Right lobe of liver (tissue), 6 donors: ENCODE data around the gene SEPTIN7. TPM values are rescaled to one million over a fixed set of nuclear protein-coding genes. Genes with fewer than 3 reads are reported as not detected.

Source experiments
- ATAC-seq, 4 donors: fragments of 200-7000 bp; cut with Tn5 transposase; one replicate each; pipeline ENCODE4 v1.9.1; 2020; ENCODE audit warnings: mild to moderate bottlenecking in 4 of 4, moderate library complexity in 4 of 4
- DNase-seq, 3 donors: peaks; one replicate each; pipeline ENCODE4 v3.0.0-alpha.2; 2020
- H3K27ac ChIP-seq, 3 donors: fragments of 200-600 bp; one replicate each; pipeline ENCODE4 v1.8.0; 2022
- H3K27me3 ChIP-seq, 2 donors: fragments of 200-600 bp; one replicate each; pipeline ENCODE4 v1.8.0; 2022
- H3K36me3 ChIP-seq, 4 donors: fragments of 200-600 bp; sonication (generic) in 1 of 4; one replicate each; pipeline versions ENCODE4 v1.5.1 to v1.8.0; 2017 to 2022; ENCODE audit warnings: control low read depth in 1 of 4
- H3K4me1 ChIP-seq, 4 donors: fragments of 200-600 bp; sonication (generic) in 1 of 4; one replicate each; pipeline versions ENCODE4 v1.5.1 to v1.8.0; 2017 to 2022; ENCODE audit warnings: control low read depth in 1 of 4
- H3K4me3 ChIP-seq, 3 donors: fragments of 200-600 bp; one replicate each; pipeline ENCODE4 v1.8.0; 2022
- H3K9me3 ChIP-seq, 4 donors: fragments of 200-600 bp; sonication (generic) in 1 of 4; one replicate each; pipeline versions ENCODE4 v1.5.1 to v1.8.0; 2017 to 2022; ENCODE audit warnings: control low read depth in 1 of 4
- CTCF ChIP-seq, 4 donors: fragments of 200-600 bp in 3 of 4; fragments of 450-650 bp in 1 of 4; IDR thresholded peaks; one replicate each; pipeline versions ENCODE4 v1.5.1 to v1.8.0; 2016 to 2022; ENCODE audit warnings: antibody characterized with exemption in 4 of 4, mild to moderate bottlenecking in 2 of 4
- POLR2A ChIP-seq: fragments of 450-650 bp; IDR thresholded peaks from one replicate; pipeline ENCODE4 v1.6.1; 2017; ENCODE audit warnings: antibody characterized with exemption, mild to moderate bottlenecking
- WGBS: methylation state at CpG from one replicate; pipeline ENCODE4 v1.1.6; 2018; ENCODE audit warnings: low coverage, low lambda C conversion rate; ENCODE audit not compliant: insufficient coverage; ENCODE audit errors: missing lambda C conversion rate; 5-methylcytosine and 5-hydroxymethylcytosine counted together
- intact Hi-C, 2 donors: fragments of 100-400 bp; cut with DNase I; formaldehyde crosslinking; loops; one replicate each; pipeline versions ENCODE4 v1.11.2 to v1.14.1; 2022
- total RNA-seq, 6 experiments: library from RNA; depleted of rRNA in 2 of 6; stranded (reverse); fragments of >200 nt in 2 of 6; fragmentation: NEBNext Ultra II Directional in 3 of 6; extraction: Animal tissue kit (Norgen Biotek cat#: 25700) in 3 of 6; gene quantifications; one replicate each; pipeline versions ENCODE4 v1.1.0 to v1.2.4, GENCODE V29; 2016 to 2023
- donor health status: DM: no; HTN: yes; CAD: no.
- donor health status: DM: no; HTN: no; CAD: no.
- donor health status: DM: no; HTN: no; CAD: no.
- donor health status: DM: no; HTN: yes; CAD: no.
- donor health status: DM: no; HTN: yes; CAD: no.

Gene SEPTIN7
- total RNA-seq, 6 experiments from 2014 or later = 35.2 to 67.7 (median 56.5) TPM

DNA sequence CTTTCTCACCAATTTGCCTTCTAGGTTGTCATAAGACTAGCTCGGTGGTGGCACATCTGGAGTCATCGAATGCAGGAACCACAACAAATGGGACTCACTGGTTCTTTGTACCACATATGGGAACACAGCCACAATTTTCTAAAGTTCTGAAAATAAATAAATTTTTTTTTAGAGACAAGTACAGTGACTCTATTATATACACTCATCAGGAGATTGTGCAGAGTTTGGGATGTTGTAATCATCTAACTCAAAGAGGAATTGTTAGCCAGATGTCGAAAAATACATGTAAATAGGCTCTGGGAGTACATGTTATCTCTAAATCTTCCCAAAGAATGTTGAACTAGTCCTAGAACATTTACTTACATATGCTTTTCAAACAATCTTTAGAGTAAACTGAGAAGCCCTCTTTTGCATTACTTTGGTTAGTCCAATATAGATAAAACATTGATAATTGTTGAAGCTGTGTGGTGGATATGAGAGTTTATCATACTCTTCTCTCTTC lies 19.6 kb upstream of the SEPTIN7 start:
- 73% methylated on average over 3 of the region's 3 CpGs for WGBS
- ATAC-seq = no peak
- no peak overlapping the region for H3K4me3 ChIP-seq

DNA sequence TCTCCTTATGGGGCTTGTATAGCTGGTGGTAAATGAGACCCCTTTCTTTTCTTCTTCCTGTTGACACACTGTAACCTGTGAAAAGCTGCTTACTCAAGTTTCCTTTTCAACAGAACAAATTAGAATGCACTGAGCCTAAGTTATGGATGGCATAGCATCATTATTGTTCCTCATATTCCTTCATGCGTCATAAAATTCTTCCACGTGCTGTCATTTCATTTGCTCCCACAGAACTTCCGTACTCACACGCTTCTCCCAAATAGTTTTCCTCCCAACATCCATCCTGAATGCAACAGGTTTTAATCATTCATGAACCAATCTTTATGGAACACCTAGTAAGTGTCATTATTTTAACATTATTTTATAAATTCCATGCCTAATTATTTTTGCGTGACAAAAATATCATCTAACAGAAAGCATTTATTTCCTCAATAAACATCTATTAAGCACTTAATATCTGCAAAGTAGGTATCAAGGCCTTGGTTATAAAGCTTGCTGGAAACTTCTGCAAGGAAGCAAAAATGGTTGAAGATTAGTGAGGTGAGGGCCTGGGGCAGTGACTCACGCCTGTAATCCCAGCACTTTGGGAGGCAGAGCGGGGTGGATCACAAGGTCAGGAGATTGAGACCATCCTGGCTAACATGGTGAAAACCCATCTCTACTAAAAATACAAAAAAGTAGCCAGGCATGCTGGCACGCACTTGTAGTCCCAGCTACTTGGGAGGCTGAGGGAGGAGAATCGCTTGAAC lies 18.9 kb upstream of the SEPTIN7 start:
- no peak overlapping the region for H3K4me3 ChIP-seq
- H3K9me3 ChIP-seq = no peaks in the 10 kb centered on the region
- intact Hi-C loops = no loop called here
- TF ChIP-seq POLR2A = no peak
- TF ChIP-seq CTCF (IDR thresholded peaks at IDR 0.05) = no peak
- 92% methylated on average over 7 of the region's 9 CpGs for WGBS
- DNase-seq (no peak), ATAC-seq (no peak)
- H3K27me3 ChIP-seq = no peaks in the 10 kb centered on the region
- H3K27ac ChIP-seq = no peak overlapping the region
- H3K4me1 ChIP-seq = no peaks in the 10 kb centered on the region
- no peaks in the 10 kb centered on the region for H3K36me3 ChIP-seq

More for the DNA sequence above, 19.6 kb upstream of the SEPTIN7 start:
- no peaks in the 10 kb centered on the region for H3K36me3 ChIP-seq
- no peaks in the 10 kb centered on the region for H3K27me3 ChIP-seq
- no peak for DNase-seq
- no peaks in the 10 kb centered on the region for H3K9me3 ChIP-seq
- no peaks in the 10 kb centered on the region for H3K4me1 ChIP-seq
- intact Hi-C loops = no loop called here
- no peak for TF ChIP-seq CTCF (IDR thresholded peaks at IDR 0.05)
- TF ChIP-seq POLR2A = no peak
- no peak overlapping the region for H3K27ac ChIP-seq

DNA sequence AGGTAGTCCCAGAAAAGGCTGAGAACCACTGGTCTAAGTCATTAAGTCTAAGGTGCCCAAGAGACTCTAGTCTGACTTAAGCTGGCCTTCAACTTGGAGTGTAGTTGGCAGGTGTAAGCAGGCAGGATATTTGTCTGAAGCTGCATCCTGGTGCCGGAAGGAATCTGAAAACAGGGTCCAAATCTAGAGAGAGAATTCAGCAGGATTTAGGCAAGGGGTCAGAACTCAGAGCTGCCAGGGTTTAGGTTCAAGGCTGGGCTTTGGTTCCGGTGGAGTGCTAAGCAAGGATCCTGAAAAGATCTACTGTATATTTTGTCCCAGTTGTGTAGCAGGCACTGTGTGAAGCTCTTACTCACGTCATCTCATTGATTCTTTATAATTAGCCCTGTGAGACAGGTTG lies 16.5 kb upstream of the SEPTIN7 start:
- ATAC-seq (peak in 2 of 4 donors; percentile 19 to 52), DNase-seq (no peak)
- H3K27ac ChIP-seq = no peak overlapping the region
- no peaks in the 10 kb centered on the region for H3K9me3 ChIP-seq
- H3K27me3 ChIP-seq = no peaks in the 10 kb centered on the region
- H3K4me3 ChIP-seq = no peak overlapping the region
- WGBS = 75% methylated on average over 3 of the region's 3 CpGs
- intact Hi-C loops = no loop called here
- H3K4me1 ChIP-seq = no peaks in the 10 kb centered on the region
- TF ChIP-seq CTCF (IDR thresholded peaks at IDR 0.05) = no peak
- no peak for TF ChIP-seq POLR2A
- no peaks in the 10 kb centered on the region for H3K36me3 ChIP-seq

- intact Hi-C loops = no loop called here
- WGBS = 78% methylated on average over 2 of the region's 2 CpGs
These were observed 15.6 kb upstream of the SEPTIN7 start for GRCh38 chr7:35785250-35785649.

More at GRCh38 chr7:35785250-35785649, 15.6 kb upstream of the SEPTIN7 start:
- Histone ChIP-seq H3K4me1 (no peaks in the 10 kb centered on the region), H3K9me3 (no peaks in the 10 kb centered on the region), H3K27ac (no peak overlapping the region), H3K36me3 (no peaks in the 10 kb centered on the region), H3K27me3 (no peaks in the 10 kb centered on the region), H3K4me3 (no peak overlapping the region)
- TF ChIP-seq CTCF (IDR thresholded peaks at IDR 0.05) (no peak), POLR2A (no peak)
- no peak for ATAC-seq
- DNase-seq = no peak
